Measurements from ENCODE around the gene LRRC7. TPM values are rescaled to one million over a fixed set of nuclear protein-coding genes. Genes with fewer than 3 reads are reported as not detected.
"Not testable (repeated sequence)": the region's sequence is repeated elsewhere in the genome, so short reads cannot be mapped to it uniquely, and the experiment has no call there.

The LRRC7 gene
- total RNA-seq, 2 experiments from 2014 or later: not detected

DNA sequence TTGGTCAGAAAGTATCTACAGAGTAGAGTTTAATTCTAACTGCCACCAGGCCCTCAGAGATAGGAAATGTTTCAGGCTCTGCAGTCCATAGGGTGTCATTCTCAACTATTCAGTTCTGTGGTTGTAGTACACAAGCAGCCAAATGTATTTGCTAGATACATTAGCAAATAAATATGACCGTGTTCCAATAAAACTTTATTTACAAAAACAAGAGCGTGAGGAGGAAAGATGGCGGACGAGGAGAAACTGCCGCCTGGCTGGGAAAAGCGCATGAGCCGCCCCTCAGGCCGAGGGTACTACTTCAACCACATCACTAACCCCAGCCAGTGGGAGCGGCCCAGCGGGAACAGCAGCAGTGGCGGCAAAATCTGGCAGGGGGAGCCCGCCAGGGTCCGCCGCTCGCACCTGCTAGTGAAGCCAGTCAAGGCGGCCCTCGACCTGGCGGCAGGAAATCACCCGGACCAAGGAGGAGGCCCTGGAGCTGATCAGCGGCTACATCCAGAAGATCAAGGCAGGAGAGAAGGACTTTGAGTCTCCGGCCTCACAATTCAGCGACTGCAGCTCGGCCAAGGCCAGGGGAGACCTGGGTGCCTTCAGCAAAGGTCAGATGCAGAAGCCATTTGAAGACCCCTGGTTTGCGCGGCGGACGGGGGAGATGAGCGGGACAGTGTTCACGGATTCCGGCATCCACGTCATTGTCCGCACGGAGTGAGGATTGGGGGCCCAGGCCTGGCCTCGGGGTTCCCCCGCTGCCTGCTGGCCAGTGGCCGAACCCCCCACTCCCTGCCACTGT, 351.6 kb downstream of the LRRC7 start:
- Mint-ChIP-seq H3K9me3 (no peaks in the 10 kb centered on the region), H3K36me3 (no peaks in the 10 kb centered on the region), H3K27ac (no peak overlapping the region), H3K27me3 (no peaks in the 10 kb centered on the region), H3K4me1 (no peaks in the 10 kb centered on the region), H3K4me3 (no peak overlapping the region)
- DNase-seq (no peak), ATAC-seq (ENCODE audit: low read depth) (no peak)
- POLR2A ChIA-PET: no interaction called here

DNA sequence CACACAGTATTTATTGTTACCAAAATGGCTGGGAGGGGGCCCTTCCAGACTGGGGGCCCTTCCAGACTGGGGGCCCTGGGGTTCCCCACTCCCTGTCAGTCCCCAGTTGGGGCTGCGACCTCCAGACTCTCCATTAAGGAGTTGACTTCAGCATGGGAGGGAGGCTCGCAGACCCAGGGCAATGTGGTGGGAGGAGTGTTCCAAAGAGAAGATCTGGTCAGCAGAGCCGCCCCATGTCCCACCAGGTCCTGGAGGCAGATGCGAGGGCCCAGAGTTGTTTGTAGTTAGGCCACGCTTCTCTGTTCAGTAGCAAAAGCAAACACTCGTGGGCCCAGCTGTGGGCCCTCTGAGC, 352.2 kb downstream of the LRRC7 start:
- H3K4me1 Mint-ChIP-seq: no peaks in the 10 kb centered on the region
- H3K27me3 Mint-ChIP-seq: no peaks in the 10 kb centered on the region
- no peak overlapping the region for H3K4me3 Mint-ChIP-seq
- ATAC-seq (ENCODE audit: low read depth): no peak
- DNase-seq: no peak
- no peak overlapping the region for H3K27ac Mint-ChIP-seq
- H3K36me3 Mint-ChIP-seq: no peaks in the 10 kb centered on the region
- no peaks in the 10 kb centered on the region for H3K9me3 Mint-ChIP-seq
- POLR2A ChIA-PET: no interaction called here

DNA sequence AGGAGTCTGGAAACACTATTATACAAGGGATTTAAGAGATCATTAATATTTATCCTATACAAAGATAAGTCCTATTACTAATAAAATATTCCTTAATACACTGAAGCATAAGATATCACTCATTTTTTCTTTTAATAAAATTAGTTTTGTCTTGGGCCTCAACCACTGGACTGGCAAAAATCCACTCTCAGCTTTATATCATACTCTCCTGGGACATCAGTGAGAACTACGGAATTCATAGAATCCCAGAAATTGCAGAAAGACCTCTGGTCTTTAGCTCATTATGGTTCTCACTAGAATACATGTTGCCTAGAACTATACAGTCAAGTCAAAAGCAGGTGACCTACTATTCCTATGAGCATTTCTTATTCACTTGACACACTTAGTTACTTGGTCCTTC, 352.7 kb downstream of the LRRC7 start:
- H3K4me1 Mint-ChIP-seq: no peaks in the 10 kb centered on the region
- POLR2A ChIA-PET: no interaction called here
- no peak for ATAC-seq (ENCODE audit: low read depth)
- no peaks in the 10 kb centered on the region for H3K27me3 Mint-ChIP-seq
- no peaks in the 10 kb centered on the region for H3K36me3 Mint-ChIP-seq
- DNase-seq: no peak
- no peak overlapping the region for H3K27ac Mint-ChIP-seq
- no peaks in the 10 kb centered on the region for H3K9me3 Mint-ChIP-seq
- no peak overlapping the region for H3K4me3 Mint-ChIP-seq

DNA sequence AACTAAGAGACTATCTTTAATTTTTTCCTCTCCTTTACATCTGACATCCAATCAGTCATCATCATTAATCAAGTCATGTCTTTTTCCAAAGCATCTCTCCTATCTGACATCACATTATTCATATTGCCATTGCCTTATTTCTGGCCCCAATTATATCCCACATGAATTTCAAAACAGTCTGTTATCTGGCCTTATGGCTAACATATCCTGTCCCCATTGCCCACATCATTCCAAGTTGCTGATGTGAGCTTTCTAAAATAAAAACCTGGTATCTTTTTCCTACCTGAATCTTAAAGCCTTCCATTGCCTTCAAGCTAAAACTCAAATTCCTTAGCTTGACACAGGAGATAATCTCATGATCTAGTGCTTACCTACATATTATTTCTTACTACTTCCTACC, 353.8 kb downstream of the LRRC7 start:
- Mint-ChIP-seq H3K27ac (no peak overlapping the region), H3K9me3 (peaks cover under 1% of the 10 kb centered on the region), H3K27me3 (no peaks in the 10 kb centered on the region), H3K36me3 (no peaks in the 10 kb centered on the region), H3K4me3 (no peak overlapping the region), H3K4me1 (no peaks in the 10 kb centered on the region)
- ATAC-seq (ENCODE audit: low read depth) (no peak), DNase-seq (no peak)
- POLR2A ChIA-PET: no interaction called here

DNA sequence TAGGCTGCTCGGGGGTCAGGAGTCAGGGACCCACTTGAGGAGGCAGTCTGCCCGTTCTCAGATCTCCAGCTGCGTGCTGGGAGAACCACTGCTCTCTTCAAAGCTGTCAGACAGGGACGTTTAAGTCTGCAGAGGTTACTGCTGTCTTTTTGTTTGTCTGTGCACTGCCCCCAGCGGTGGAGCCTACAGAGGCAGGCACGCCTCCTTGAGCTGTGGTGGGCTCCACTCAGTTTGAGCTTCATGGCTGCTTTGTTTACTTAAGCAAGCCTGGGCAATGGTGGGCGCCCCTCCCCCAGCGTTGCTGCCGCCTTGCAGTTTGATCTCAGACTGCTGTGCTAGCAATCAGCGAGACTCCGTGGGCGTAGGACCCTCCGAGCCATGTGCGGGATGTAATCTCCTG, 360.5 kb downstream of the LRRC7 start:
- POLR2A ChIA-PET; ATAC-seq (ENCODE audit: low read depth); H3K9me3 Mint-ChIP-seq; DNase-seq; H3K4me1 Mint-ChIP-seq; H3K27ac Mint-ChIP-seq; H3K4me3 Mint-ChIP-seq; H3K27me3 Mint-ChIP-seq; H3K36me3 Mint-ChIP-seq: not testable (repeated sequence)

DNA sequence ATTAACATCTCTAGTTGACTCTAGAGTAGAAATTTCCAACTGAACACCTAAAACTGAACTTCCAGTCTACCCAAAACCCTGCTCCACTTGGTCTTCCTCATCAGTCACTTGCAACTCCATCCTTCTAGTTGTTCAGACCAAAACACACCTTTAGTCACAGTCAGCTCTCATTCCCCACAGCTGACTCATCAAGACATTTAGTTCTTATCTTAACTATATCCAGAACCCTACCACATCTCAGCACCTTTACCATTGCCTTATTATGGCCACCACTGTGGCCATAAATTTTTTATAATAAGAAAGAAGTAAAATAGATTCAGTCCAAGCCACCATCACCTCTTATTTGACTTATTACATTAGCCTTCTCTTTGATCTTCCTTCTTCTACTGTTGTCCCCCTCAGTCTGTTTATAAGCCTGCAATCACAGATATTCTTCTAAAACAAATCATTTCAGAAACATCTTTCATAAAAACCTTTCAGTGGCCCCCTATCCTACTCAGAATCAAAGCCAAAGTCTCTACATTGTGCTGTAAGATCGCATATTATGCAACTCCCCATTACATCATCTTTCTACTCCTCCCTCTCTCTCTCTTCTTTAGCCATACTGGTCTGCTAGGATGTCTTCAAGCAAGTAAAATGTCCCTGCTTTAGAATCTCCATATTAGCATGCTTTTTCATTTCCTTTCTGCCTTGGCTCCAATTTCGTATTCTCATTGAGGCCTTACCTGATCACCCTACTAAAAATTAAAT, 361.8 kb downstream of the LRRC7 start:
- Mint-ChIP-seq H3K27ac (no peak overlapping the region), H3K4me3 (no peak overlapping the region), H3K36me3 (no peaks in the 10 kb centered on the region), H3K4me1 (no peaks in the 10 kb centered on the region), H3K27me3 (no peaks in the 10 kb centered on the region), H3K9me3 (peaks cover 8% of the 10 kb centered on the region)
- POLR2A ChIA-PET: no interaction called here
- no peak for DNase-seq
- no peak for ATAC-seq (ENCODE audit: low read depth)

DNA sequence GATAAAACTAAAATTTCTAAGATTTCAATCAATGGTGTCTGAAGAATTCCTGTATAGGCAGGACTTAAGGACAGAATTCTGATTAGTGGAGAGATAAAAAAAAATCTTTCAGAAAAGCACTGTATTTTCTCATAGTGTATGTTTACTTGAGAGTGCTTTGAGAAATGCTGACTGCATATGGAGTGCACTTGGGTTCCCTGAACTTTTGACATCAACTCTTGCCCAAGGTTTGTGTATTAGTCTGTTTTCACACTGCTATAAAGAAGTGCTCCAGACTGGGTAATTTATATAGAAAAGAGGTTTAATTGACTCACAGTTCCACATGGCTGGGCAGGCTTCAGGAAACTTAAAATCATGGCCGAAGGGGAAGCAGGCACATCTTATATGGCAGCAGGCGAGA, 362.7 kb downstream of the LRRC7 start:
- H3K36me3 Mint-ChIP-seq: no peaks in the 10 kb centered on the region
- POLR2A ChIA-PET: no interaction called here

DNA sequence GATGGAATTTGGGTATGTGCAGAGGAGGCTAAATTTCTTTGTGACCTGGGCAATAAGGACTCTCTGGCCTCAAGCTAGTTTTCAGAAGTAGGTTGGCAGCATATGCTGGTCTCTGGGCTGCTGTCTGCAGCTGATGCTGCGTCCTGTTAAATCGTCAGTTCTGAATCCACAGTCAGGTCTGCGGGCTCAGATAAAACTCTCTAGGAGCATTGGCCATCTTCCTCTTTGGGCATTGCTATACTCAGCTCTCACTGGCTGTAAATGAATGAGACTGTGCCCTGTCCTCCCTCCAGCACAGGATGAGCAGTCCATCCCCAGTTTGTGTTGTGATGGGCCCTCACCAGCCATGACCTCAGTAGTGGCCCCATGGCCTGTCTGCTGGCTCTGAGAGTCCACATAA, 365.0 kb downstream of the LRRC7 start:
- no peak for DNase-seq
- no peak overlapping the region for H3K27ac Mint-ChIP-seq
- no peak for ATAC-seq (ENCODE audit: low read depth)
- H3K27me3 Mint-ChIP-seq: no peaks in the 10 kb centered on the region
- peaks cover 4% of the 10 kb centered on the region for H3K9me3 Mint-ChIP-seq
- no peaks in the 10 kb centered on the region for H3K36me3 Mint-ChIP-seq
- H3K4me1 Mint-ChIP-seq: no peaks in the 10 kb centered on the region
- H3K4me3 Mint-ChIP-seq: no peak overlapping the region
- POLR2A ChIA-PET: no interaction called here

More for the DNA sequence above, 362.7 kb downstream of the LRRC7 start:
- Mint-ChIP-seq H3K27me3 (no peaks in the 10 kb centered on the region), H3K4me1 (no peaks in the 10 kb centered on the region), H3K27ac (no peak overlapping the region), H3K4me3 (no peak overlapping the region), H3K9me3 (peaks cover 8% of the 10 kb centered on the region)
- no peak for DNase-seq
- no peak for ATAC-seq (ENCODE audit: low read depth)

DNA sequence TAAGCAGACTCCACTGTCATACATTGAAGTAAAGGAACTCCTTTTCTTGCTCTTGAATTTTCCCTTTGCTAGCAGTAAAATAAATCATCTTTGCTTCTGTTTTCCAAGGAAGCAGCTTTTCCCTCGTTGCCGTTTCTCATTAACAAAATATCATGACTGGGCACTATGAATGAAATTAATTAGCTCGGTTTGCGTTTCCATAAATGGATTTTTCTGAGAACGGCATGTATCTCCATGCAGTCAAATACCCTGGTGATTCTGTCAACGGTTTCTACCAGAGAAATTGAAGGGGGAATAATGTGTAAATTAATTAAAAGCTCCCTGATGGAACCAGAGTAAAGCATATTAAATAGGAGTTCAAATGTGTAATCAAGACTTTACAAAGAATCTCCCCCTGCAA, 372.5 kb downstream of the LRRC7 start:
- ATAC-seq (ENCODE audit: low read depth): no peak
- peaks cover 2% of the 10 kb centered on the region for H3K9me3 Mint-ChIP-seq
- H3K4me3 Mint-ChIP-seq: no peak overlapping the region
- POLR2A ChIA-PET: no interaction called here
- H3K27ac Mint-ChIP-seq: no peak overlapping the region
- H3K36me3 Mint-ChIP-seq: no peaks in the 10 kb centered on the region
- H3K4me1 Mint-ChIP-seq: no peaks in the 10 kb centered on the region
- DNase-seq: no peak
- no peaks in the 10 kb centered on the region for H3K27me3 Mint-ChIP-seq

DNA sequence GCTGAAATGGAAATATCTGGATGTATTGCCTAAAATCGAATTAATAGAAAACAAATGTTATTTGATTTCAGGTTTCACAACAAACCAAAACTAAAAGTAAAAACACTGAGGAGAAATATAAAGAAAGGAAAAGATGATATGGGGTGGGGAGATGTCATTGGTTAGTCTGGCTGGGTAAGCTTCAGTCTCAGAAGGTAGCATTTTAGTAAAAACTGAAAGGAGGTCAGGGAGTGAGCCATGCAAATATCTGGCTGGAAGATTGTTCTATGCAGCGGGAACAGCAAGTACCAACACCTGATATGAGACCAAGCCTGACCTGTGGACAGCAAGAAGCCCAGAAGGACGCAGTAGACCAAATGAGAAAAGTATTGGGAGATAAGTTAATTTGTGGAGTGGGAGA, 373.1 kb downstream of the LRRC7 start:
- Mint-ChIP-seq H3K27ac (no peak overlapping the region), H3K4me3 (no peak overlapping the region), H3K9me3 (peaks cover 2% of the 10 kb centered on the region), H3K36me3 (no peaks in the 10 kb centered on the region), H3K27me3 (no peaks in the 10 kb centered on the region), H3K4me1 (no peaks in the 10 kb centered on the region)
- POLR2A ChIA-PET: no interaction called here
- DNase-seq (no peak), ATAC-seq (ENCODE audit: low read depth) (no peak)

DNA sequence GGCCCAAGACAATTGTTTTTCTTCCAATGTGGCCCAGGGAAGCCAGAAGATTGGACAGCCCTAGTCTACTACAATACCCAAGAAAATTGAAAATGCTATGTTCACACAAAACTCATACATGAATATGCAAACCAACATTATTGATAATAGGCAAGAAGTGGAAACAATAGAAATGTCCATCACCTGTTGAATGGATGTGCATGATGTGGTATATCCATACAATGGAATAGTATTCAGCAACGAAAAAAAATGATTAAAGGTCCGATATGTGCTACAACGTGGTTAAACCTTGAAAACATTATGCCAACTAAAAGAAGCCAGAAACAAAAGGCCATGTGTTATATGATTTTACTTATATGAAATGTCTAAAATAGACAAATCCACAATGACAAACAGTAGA, 375.3 kb downstream of the LRRC7 start:
- H3K36me3 Mint-ChIP-seq: no peaks in the 10 kb centered on the region
- no peaks in the 10 kb centered on the region for H3K4me1 Mint-ChIP-seq
- no peak overlapping the region for H3K4me3 Mint-ChIP-seq
- DNase-seq (no peak), ATAC-seq (ENCODE audit: low read depth) (no peak)
- peaks cover 2% of the 10 kb centered on the region for H3K9me3 Mint-ChIP-seq
- POLR2A ChIA-PET: no interaction called here
- H3K27me3 Mint-ChIP-seq: no peaks in the 10 kb centered on the region
- no peak overlapping the region for H3K27ac Mint-ChIP-seq

DNA sequence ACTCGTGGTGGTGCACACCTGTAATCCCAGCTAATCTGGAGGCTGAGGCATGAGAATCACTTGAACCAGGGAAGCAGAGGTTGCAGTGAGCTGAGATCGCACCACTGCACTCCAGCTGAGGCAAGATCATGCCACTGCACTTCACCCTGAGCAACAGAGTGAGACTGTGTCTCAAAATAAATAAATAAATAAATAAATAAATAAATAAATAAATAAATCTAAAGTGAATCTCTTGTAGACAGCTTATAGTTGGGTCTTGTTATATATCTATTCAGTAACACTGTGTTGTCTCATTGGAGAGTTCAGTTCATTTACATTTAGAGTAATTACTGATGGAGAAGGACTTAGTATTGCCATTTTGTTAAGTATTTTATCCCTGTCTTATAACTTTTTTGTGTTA, 379.2 kb downstream of the LRRC7 start:
- DNase-seq: no peak
- POLR2A ChIA-PET: no interaction called here
- H3K27ac Mint-ChIP-seq: no peak overlapping the region

DNA sequence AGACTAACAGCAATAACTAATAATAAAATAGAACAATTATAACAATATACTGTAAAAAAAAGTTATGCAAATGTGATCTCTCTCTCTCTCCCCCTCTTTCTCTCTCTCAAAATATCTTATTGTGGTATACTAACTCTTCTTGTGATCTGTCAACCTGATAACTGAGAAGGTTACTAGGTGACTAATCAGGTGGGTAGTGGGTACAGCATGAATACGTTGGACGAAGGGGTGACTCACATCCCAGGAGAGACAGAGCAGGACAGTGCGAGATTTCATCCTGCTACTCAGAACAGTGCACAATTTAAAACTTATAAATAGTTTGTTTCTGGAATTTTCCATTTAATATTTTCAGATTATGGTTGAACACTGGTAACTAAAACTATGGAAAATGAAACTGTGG, 380.1 kb downstream of the LRRC7 start:
- H3K9me3 Mint-ChIP-seq: peaks cover 3% of the 10 kb centered on the region
- H3K36me3 Mint-ChIP-seq: no peaks in the 10 kb centered on the region

More for the DNA sequence above, 379.2 kb downstream of the LRRC7 start:
- Mint-ChIP-seq H3K27me3 (no peaks in the 10 kb centered on the region), H3K36me3 (no peaks in the 10 kb centered on the region), H3K4me3 (no peak overlapping the region), H3K4me1 (no peaks in the 10 kb centered on the region), H3K9me3 (peaks cover 3% of the 10 kb centered on the region)
- no peak for ATAC-seq (ENCODE audit: low read depth)

DNA sequence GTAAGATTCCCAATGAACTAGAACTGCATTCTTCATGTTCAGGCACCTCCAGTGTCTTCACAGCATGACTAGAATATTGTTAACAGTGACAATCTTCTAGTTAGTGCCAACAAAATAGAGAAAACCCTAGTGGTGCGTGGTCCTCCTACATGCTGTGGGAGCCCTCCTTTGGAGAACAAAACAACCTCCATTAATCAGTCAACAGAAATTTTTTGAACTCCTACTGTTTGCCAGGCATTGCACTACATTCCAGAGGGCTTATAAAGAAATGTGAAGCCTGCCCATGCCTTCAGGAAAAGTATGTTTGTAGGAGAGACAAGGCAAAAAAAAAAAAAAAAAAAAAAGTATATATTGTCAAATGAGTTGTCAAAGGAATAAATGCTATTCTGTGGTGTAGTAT, 385.0 kb downstream of the LRRC7 start:
- no peak overlapping the region for H3K4me3 Mint-ChIP-seq
- DNase-seq (no peak), ATAC-seq (ENCODE audit: low read depth) (no peak)
- POLR2A ChIA-PET: no interaction called here
- H3K4me1 Mint-ChIP-seq: no peaks in the 10 kb centered on the region
- H3K9me3 Mint-ChIP-seq: peaks cover 1% of the 10 kb centered on the region
- no peaks in the 10 kb centered on the region for H3K27me3 Mint-ChIP-seq
- H3K36me3 Mint-ChIP-seq: no peaks in the 10 kb centered on the region
- no peak overlapping the region for H3K27ac Mint-ChIP-seq

More for the DNA sequence above, 380.1 kb downstream of the LRRC7 start:
- H3K4me1 Mint-ChIP-seq: no peaks in the 10 kb centered on the region
- POLR2A ChIA-PET: no interaction called here
- no peak overlapping the region for H3K4me3 Mint-ChIP-seq
- ATAC-seq (ENCODE audit: low read depth) (no peak), DNase-seq (no peak)
- no peak overlapping the region for H3K27ac Mint-ChIP-seq
- no peaks in the 10 kb centered on the region for H3K27me3 Mint-ChIP-seq
